ENCODE data around the gene KCTD16.

- TF ChIP-seq EZH2 (IDR thresholded peaks at IDR 0.05; ENCODE audit: borderline replicate concordance), result no peak
- no peak for TF ChIP-seq EZH2phosphoT487 (IDR thresholded peaks at IDR 0.05; ENCODE audit: low read depth, severe bottlenecking, unreplicated experiment)
Measured at GRCh38 chr5:144473650-144474049, 303.0 kb downstream of the KCTD16 start.
